ENCODE results near the gene MAL.

The MAL gene

GRCh38 chr2:94986392-94986963, 39.0 kb upstream of the MAL start:
- H3K4me3 ChIP-seq (ENCODE audit: insufficient read depth, low read depth, low read length): no peak overlapping the region
- H3K36me3 ChIP-seq (ENCODE audit: control insufficient read depth, insufficient read depth, low read length): no peaks in the 10 kb centered on the region
- no peak overlapping the region for H3K27ac ChIP-seq (ENCODE audit: insufficient read depth, low read depth, low read length, poor library complexity, severe bottlenecking)
- H3K4me1 ChIP-seq (ENCODE audit: control insufficient read depth, insufficient read depth, low read length): no peaks in the 10 kb centered on the region
- WGBS, 2 experiments: 92% methylated on average over 1 to 2 of the region's 3 CpGs
- H3K27me3 ChIP-seq (ENCODE audit: control insufficient read depth, insufficient read depth, low read length, poor library complexity, severe bottlenecking): no peaks in the 10 kb centered on the region
- H3K9me3 ChIP-seq (ENCODE audit: control insufficient read depth, low read length): no peaks in the 10 kb centered on the region

GRCh38 chr2:94987074-94988020, 38.2 kb upstream of the MAL start:
- H3K27ac ChIP-seq (ENCODE audit: insufficient read depth, low read depth, low read length, poor library complexity, severe bottlenecking): no peak overlapping the region
- H3K4me1 ChIP-seq (ENCODE audit: control insufficient read depth, insufficient read depth, low read length): no peaks in the 10 kb centered on the region
- no peaks in the 10 kb centered on the region for H3K9me3 ChIP-seq (ENCODE audit: control insufficient read depth, low read length)
- no peak overlapping the region for H3K4me3 ChIP-seq (ENCODE audit: insufficient read depth, low read depth, low read length)
- WGBS, 2 experiments: 88 to 90% methylated on average over 15 of the region's 15 CpGs
- no peaks in the 10 kb centered on the region for H3K27me3 ChIP-seq (ENCODE audit: control insufficient read depth, insufficient read depth, low read length, poor library complexity, severe bottlenecking)
- no peaks in the 10 kb centered on the region for H3K36me3 ChIP-seq (ENCODE audit: control insufficient read depth, insufficient read depth, low read length)

DNA sequence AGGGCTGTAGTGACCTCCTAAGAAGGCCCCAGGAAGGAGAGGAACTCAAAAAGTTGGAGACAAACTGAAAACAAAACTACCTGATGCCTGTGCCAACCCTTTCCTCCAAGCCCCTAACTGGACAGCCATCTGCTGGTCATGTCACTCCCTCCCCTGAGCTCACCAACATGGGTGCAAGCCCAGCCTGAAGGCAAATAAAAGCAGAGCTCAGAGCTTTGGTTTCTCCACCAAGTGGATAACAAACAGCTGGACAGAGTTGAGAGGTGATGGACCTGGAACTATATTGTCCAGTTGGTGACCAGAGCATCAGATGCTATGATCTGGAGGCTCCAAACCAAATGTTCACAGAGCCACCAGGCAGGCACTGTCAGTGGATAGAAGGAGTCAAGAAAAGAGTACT, 34.6 kb upstream of the MAL start:
- H3K27ac ChIP-seq (ENCODE audit: insufficient read depth, low read depth, low read length, poor library complexity, severe bottlenecking): no peak overlapping the region
- H3K27me3 ChIP-seq (ENCODE audit: control insufficient read depth, insufficient read depth, low read length, poor library complexity, severe bottlenecking): no peaks in the 10 kb centered on the region
- no peaks in the 10 kb centered on the region for H3K36me3 ChIP-seq (ENCODE audit: control insufficient read depth, insufficient read depth, low read length)

DNA sequence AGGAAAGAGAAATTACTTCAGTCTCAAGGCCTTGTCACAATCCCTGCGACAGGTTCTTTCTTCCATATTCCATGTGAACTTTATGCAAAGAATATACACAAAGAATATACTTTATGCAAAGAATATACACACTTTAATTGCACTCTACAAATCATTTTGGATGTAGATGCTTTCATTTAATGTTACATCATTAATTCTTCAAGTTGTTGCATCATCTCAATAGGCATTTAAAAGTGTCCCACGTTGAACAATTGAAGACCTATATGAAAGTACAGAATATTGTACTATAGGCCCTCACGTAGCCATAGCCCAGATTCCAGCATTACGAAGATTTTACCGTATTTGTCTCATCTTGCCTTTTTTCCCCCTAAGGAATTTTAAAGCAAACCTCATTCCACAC, 33.1 kb upstream of the MAL start:
- Histone ChIP-seq H3K4me1 (ENCODE audit: control insufficient read depth, insufficient read depth, low read length) (peaks cover 22% of the 10 kb centered on the region), H3K4me3 (ENCODE audit: insufficient read depth, low read depth, low read length) (no peak overlapping the region), H3K9me3 (ENCODE audit: control insufficient read depth, low read length) (no peaks in the 10 kb centered on the region), H3K27me3 (ENCODE audit: control insufficient read depth, insufficient read depth, low read length, poor library complexity, severe bottlenecking) (no peaks in the 10 kb centered on the region), H3K27ac (ENCODE audit: insufficient read depth, low read depth, low read length, poor library complexity, severe bottlenecking) (no peak overlapping the region), H3K36me3 (ENCODE audit: control insufficient read depth, insufficient read depth, low read length) (no peaks in the 10 kb centered on the region)
- 89 to 90% methylated on average over 4 to 5 of the region's 5 CpGs for WGBS, 2 experiments

More for the DNA sequence above, 34.6 kb upstream of the MAL start:
- Histone ChIP-seq H3K4me1 (ENCODE audit: control insufficient read depth, insufficient read depth, low read length) (peaks cover 11% of the 10 kb centered on the region), H3K4me3 (ENCODE audit: insufficient read depth, low read depth, low read length) (no peak overlapping the region), H3K9me3 (ENCODE audit: control insufficient read depth, low read length) (no peaks in the 10 kb centered on the region)

DNA sequence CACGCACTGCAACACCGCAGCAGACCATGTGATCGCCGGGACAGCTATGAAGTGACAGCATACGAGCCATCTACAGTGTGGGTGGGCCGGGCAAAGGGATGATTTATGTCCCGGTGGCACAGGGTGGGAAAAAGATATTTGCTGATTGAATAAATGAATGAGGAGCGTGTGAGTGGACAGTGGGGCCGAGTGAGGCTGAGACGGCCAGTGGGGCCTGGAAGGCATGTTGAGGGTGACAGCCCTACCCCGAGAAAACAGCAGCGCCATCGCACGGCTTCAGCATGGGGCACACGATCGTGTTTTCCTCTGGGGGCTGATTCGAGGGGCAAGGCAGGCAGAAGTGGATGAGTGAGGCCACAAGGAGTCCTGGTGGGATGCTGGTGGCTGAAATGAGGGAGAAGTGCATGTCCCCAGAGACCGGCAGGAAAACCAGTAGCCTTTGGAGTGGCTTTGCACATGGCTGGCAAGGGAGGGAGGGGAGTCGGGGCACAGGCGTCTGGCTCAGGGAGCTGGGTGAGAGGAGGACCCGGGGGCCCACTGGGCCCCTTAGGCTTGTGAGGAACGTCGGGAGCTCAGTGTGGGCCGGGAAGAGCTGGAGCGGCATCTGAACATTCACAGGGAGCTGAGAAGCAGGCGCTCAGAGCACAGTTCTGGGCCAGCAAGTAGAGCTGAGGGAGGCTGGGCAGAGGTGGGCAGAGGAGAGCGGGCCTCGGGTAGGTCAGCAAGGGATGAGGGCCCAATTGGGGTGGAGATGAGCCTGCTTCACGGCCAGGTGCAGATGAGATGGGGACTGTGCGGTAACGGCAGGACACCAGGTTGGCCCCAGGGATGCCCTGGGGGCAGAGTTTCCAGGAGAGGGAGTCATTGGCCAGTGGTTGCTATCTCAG, 32.1 kb upstream of the MAL start:
- H3K27me3 ChIP-seq (ENCODE audit: control insufficient read depth, insufficient read depth, low read length, poor library complexity, severe bottlenecking): peaks cover 2% of the 10 kb centered on the region
- no peaks in the 10 kb centered on the region for H3K36me3 ChIP-seq (ENCODE audit: control insufficient read depth, insufficient read depth, low read length)
- H3K4me3 ChIP-seq (ENCODE audit: insufficient read depth, low read depth, low read length): no peak overlapping the region
- H3K4me1 ChIP-seq (ENCODE audit: control insufficient read depth, insufficient read depth, low read length): peaks cover 23% of the 10 kb centered on the region
- no peak overlapping the region for H3K27ac ChIP-seq (ENCODE audit: insufficient read depth, low read depth, low read length, poor library complexity, severe bottlenecking)
- WGBS, 2 experiments: 91 to 92% methylated on average over 31 of the region's 31 CpGs
- H3K9me3 ChIP-seq (ENCODE audit: control insufficient read depth, low read length): no peaks in the 10 kb centered on the region

GRCh38 chr2:94994063-94994913, 31.2 kb upstream of the MAL start:
- no peak overlapping the region for H3K27ac ChIP-seq (ENCODE audit: insufficient read depth, low read depth, low read length, poor library complexity, severe bottlenecking)
- no peaks in the 10 kb centered on the region for H3K36me3 ChIP-seq (ENCODE audit: control insufficient read depth, insufficient read depth, low read length)
- peaks cover 5% of the 10 kb centered on the region for H3K27me3 ChIP-seq (ENCODE audit: control insufficient read depth, insufficient read depth, low read length, poor library complexity, severe bottlenecking)
- WGBS, 2 experiments: 92% methylated on average over 15 to 16 of the region's 16 CpGs
- peaks cover 23% of the 10 kb centered on the region for H3K4me1 ChIP-seq (ENCODE audit: control insufficient read depth, insufficient read depth, low read length)
- no peak overlapping the region for H3K4me3 ChIP-seq (ENCODE audit: insufficient read depth, low read depth, low read length)
- no peaks in the 10 kb centered on the region for H3K9me3 ChIP-seq (ENCODE audit: control insufficient read depth, low read length)

DNA sequence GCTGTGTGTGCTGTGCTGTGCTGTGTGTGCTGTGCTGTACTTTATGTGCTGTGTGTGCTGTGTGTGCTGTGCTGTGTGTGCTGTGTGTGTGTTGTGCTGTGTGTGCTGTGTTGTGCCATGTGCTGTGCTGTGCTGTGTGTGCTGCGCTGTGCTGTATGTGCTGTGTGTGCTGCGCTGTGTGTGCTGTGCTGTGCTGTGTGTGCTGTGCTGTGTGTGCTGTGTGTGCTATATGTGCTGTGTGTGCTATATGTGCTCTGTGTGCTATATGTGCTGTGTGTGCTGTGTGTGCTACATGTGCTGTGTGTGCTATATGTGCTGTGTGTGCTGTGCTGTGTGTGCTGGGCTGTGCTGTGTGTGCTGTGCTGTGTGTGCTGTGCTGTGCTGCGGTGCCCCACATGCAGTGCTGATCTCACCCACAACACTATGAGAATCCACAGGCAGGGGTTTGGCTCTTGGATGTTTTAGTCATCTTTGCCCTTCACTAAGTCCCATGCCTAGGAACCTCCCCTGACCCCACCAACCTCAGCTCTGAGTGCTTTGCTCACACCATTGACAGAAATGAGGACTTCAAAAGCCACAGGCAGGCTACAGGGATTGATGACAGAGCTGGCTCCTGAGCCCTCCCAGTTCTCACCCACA, 30.5 kb upstream of the MAL start:
- no peaks in the 10 kb centered on the region for H3K36me3 ChIP-seq (ENCODE audit: control insufficient read depth, insufficient read depth, low read length)
- no peaks in the 10 kb centered on the region for H3K9me3 ChIP-seq (ENCODE audit: control insufficient read depth, low read length)
- no peak overlapping the region for H3K4me3 ChIP-seq (ENCODE audit: insufficient read depth, low read depth, low read length)
- peaks cover 5% of the 10 kb centered on the region for H3K27me3 ChIP-seq (ENCODE audit: control insufficient read depth, insufficient read depth, low read length, poor library complexity, severe bottlenecking)
- no peak overlapping the region for H3K27ac ChIP-seq (ENCODE audit: insufficient read depth, low read depth, low read length, poor library complexity, severe bottlenecking)
- peaks cover 23% of the 10 kb centered on the region for H3K4me1 ChIP-seq (ENCODE audit: control insufficient read depth, insufficient read depth, low read length)
- WGBS, 2 experiments: 89 to 95% methylated on average over 3 of the region's 3 CpGs

DNA sequence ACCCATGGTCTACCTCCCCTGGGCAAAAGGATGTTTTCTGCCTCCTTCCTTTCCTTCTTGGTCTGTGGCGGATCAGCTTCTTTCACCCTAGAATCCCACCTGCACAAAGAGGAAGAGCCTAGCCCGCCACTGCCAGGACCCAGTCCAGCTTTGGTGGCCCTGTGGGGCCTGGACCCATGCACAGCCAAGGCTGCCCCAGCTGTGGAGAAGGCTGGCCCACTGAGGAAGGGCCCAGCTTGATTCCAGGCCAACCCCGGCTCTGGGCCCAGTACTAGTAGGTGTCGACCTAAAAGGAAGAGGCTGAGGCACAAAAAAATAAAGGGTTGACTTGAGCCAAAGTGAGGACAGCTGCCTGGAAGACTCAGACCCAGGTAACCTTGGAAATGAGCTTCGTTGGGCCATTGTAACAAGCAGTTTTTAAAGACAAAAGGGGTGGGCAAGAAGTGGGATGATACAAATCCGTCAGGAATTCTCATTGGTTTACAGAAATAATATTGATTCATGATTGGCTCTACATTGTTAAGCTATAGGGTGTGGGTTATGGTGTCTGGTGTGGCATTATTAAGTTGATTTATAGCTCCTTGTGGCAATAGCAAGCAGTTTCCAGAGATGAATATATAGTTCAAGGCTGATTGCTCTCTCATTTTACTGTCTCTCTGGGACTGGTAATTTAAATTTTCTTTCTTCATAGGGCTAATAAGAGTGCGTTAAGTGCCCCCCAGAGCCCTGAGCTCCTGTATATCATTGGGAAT, 29.8 kb upstream of the MAL start:
- peaks cover 5% of the 10 kb centered on the region for H3K27me3 ChIP-seq (ENCODE audit: control insufficient read depth, insufficient read depth, low read length, poor library complexity, severe bottlenecking)
- peaks cover 25% of the 10 kb centered on the region for H3K4me1 ChIP-seq (ENCODE audit: control insufficient read depth, insufficient read depth, low read length)
- no peaks in the 10 kb centered on the region for H3K36me3 ChIP-seq (ENCODE audit: control insufficient read depth, insufficient read depth, low read length)
- WGBS, 2 experiments: 84 to 88% methylated on average over 7 of the region's 7 CpGs
- peak overlapping the region; percentile 38 for H3K27ac ChIP-seq (ENCODE audit: insufficient read depth, low read depth, low read length, poor library complexity, severe bottlenecking)
- no peaks in the 10 kb centered on the region for H3K9me3 ChIP-seq (ENCODE audit: control insufficient read depth, low read length)
- H3K4me3 ChIP-seq (ENCODE audit: insufficient read depth, low read depth, low read length): no peak overlapping the region
